Mesenchymal stem cell (in vitro differentiated cells and primary cell): ENCODE measurements around the gene OPRPN.

Experiments used
- DNase-seq: peaks from one replicate; pipeline ENCODE4 v3.0.0-alpha.2; 2013
- H2AFZ ChIP-seq: one replicate; pipeline ENCODE4 v1.6.1; 2013; ENCODE audit warnings: low read depth, mild to moderate bottlenecking, control low read depth, inconsistent platforms, low read length, moderate library complexity
- H2AK5ac ChIP-seq: 2 replicates; pipeline ENCODE4 v1.6.1; 2013; ENCODE audit warnings: low read length, moderate library complexity, mild to moderate bottlenecking, inconsistent platforms; ENCODE audit not compliant: severe bottlenecking
- H2BK120ac ChIP-seq: one replicate; pipeline ENCODE4 v1.6.1; 2013; ENCODE audit warnings: low read depth, mild to moderate bottlenecking, inconsistent platforms, low read length, moderate library complexity
- H2BK12ac ChIP-seq, 2 experiments: one replicate each; pipeline ENCODE4 v1.6.1; 2013; ENCODE audit warnings: inconsistent platforms in 2 of 2, low read length in 2 of 2, mild to moderate bottlenecking in 2 of 2, moderate library complexity in 2 of 2, control low read depth in 1 of 2
- H2BK15ac ChIP-seq: one replicate; pipeline ENCODE4 v1.6.1; 2013; ENCODE audit warnings: mild to moderate bottlenecking, low read depth, inconsistent platforms; ENCODE audit not compliant: poor library complexity, severe bottlenecking
- H2BK5ac ChIP-seq: 2 replicates; pipeline ENCODE4 v1.6.1; 2013; ENCODE audit warnings: low read depth, mild to moderate bottlenecking, low read length, control low read depth, inconsistent platforms; ENCODE audit not compliant: poor library complexity, severe bottlenecking
- H3K14ac ChIP-seq, 2 experiments: one replicate each; pipeline ENCODE4 v1.6.1; 2013; ENCODE audit warnings: inconsistent platforms in 2 of 2, low read length in 2 of 2, control low read depth in 1 of 2, mild to moderate bottlenecking in 1 of 2, moderate library complexity in 1 of 2
- H3K18ac ChIP-seq, 2 experiments: one replicate each; pipeline ENCODE4 v1.6.1; 2013; ENCODE audit warnings: inconsistent platforms in 2 of 2, low read length in 2 of 2, control low read depth in 1 of 2, low read depth in 1 of 2, mild to moderate bottlenecking in 1 of 2
- H3K23ac ChIP-seq, 2 experiments: one replicate each; pipeline ENCODE4 v1.6.1; 2013; ENCODE audit warnings: inconsistent platforms in 2 of 2, low read length in 2 of 2, mild to moderate bottlenecking in 2 of 2, moderate library complexity in 2 of 2, control low read depth in 1 of 2
- H3K27ac ChIP-seq: 2 replicates; pipeline ENCODE4 v1.5.1; 2013; ENCODE audit warnings: mild to moderate bottlenecking, moderate library complexity, low read length, control low read depth, inconsistent platforms; ENCODE audit not compliant: poor library complexity, severe bottlenecking
- H3K27me3 ChIP-seq, 2 experiments: 2 replicates each; pipeline versions ENCODE4 v1.6.1 to v1.7.0; 2013; ENCODE audit warnings: low read length in 2 of 2, mild to moderate bottlenecking in 2 of 2, moderate library complexity in 2 of 2, control low read depth in 1 of 2, inconsistent platforms in 1 of 2; ENCODE audit not compliant: control insufficient read depth in 1 of 2, insufficient read depth in 1 of 2
- H3K36me3 ChIP-seq, 2 experiments: 2 replicates each; pipeline versions ENCODE4 v1.6.1 to v1.7.0; 2013; ENCODE audit warnings: low read length in 2 of 2, control low read depth in 1 of 2, inconsistent platforms in 1 of 2, low read depth in 1 of 2, mild to moderate bottlenecking in 1 of 2; ENCODE audit not compliant: insufficient read depth in 2 of 2, control insufficient read depth in 1 of 2
- H3K4ac ChIP-seq, 2 experiments: one replicate each; pipeline ENCODE4 v1.6.1; 2013; ENCODE audit warnings: inconsistent platforms in 2 of 2, low read length in 2 of 2, mild to moderate bottlenecking in 2 of 2, moderate library complexity in 2 of 2, control low read depth in 1 of 2, low read depth in 1 of 2
- H3K4me1 ChIP-seq: 2 replicates; pipeline ENCODE4 v1.6.1; 2013; ENCODE audit warnings: low read depth, low read length, control low read depth; ENCODE audit not compliant: control insufficient read depth, insufficient read depth
- H3K4me2 ChIP-seq: 2 replicates; pipeline ENCODE4 v1.6.1; 2013; ENCODE audit warnings: low read length, mild to moderate bottlenecking, inconsistent platforms; ENCODE audit not compliant: poor library complexity, severe bottlenecking
- H3K4me3 ChIP-seq, 2 experiments: 2 replicates each; pipeline versions ENCODE4 v1.5.1 to v1.7.0; 2013; ENCODE audit warnings: low read length in 2 of 2, mild to moderate bottlenecking in 2 of 2, control low read depth in 1 of 2, low read depth in 1 of 2; ENCODE audit not compliant: insufficient read depth in 1 of 2
- H3K79me1 ChIP-seq: replicated peaks from 2 replicates; pipeline ENCODE4 v1.6.1; 2013; ENCODE audit warnings: mild to moderate bottlenecking, control low read depth, low read length, inconsistent platforms; ENCODE audit not compliant: poor library complexity, severe bottlenecking
- H3K9ac ChIP-seq: 2 replicates; pipeline ENCODE4 v1.7.0; 2013; ENCODE audit warnings: mild to moderate bottlenecking, low read length, moderate library complexity
- H3K9me3 ChIP-seq: 2 replicates; pipeline ENCODE4 v1.7.0; 2013; ENCODE audit warnings: mild to moderate bottlenecking, low read length; ENCODE audit not compliant: control insufficient read depth
- H4K8ac ChIP-seq: one replicate; pipeline ENCODE4 v1.6.1; 2013; ENCODE audit warnings: inconsistent platforms, mild to moderate bottlenecking, low read length, moderate library complexity
- H4K91ac ChIP-seq: one replicate; pipeline ENCODE4 v1.6.1; 2013; ENCODE audit warnings: mild to moderate bottlenecking, low read length, inconsistent platforms
- WGBS: methylation state at CpG from one replicate; pipeline ENCODE4 v1.1.7; 2013; ENCODE audit warnings: mixed read lengths; 5-methylcytosine and 5-hydroxymethylcytosine counted together

Gene OPRPN

DNA sequence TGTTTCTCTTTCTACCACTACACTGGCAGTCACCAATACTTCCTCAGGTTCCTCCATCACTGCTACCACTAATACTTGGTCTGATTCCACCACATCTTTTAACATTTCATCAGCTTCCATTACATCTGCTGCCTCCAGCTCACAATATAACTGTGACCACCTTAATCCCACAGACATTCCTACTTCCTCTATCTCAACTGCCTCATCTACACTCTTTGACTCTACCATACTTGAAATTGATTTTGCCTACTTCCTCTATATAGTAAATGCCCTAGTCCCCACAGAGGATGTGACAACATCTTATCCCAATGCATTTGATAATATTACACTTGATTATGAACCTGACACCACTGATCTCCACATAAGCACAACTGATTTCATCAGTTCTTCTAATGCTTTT is 29.0 kb downstream of the OPRPN start:
- Histone ChIP-seq H3K27ac (no peak overlapping the region), H3K36me3 (no peaks in the 10 kb centered on the region), H3K23ac (no peak overlapping the region), H3K4me3 (no peak overlapping the region), H2AFZ (no peak overlapping the region), H3K79me1 (no peaks in the 10 kb centered on the region), H2BK5ac (no peak overlapping the region), H3K4me1 (no peaks in the 10 kb centered on the region), H4K8ac (no peak overlapping the region), H2BK120ac (no peak overlapping the region), H3K14ac (no peak overlapping the region), H2AK5ac (no peak overlapping the region), H3K4ac (no peak overlapping the region), H2BK15ac (no peak overlapping the region), H3K4me2 (no peak overlapping the region), H2BK12ac (no peak overlapping the region), H3K27me3 (no peaks in the 10 kb centered on the region), H3K9me3 (peaks cover 9% of the 10 kb centered on the region), H4K91ac (no peak overlapping the region), H3K9ac (no peak overlapping the region), H3K18ac (no peak overlapping the region)
- DNase-seq = no peak

- Histone ChIP-seq H3K9me3 (no peaks in the 10 kb centered on the region), H3K27me3 (no peaks in the 10 kb centered on the region), H2AFZ (no peak overlapping the region), H3K23ac (no peak overlapping the region), H3K4me3 (no peak overlapping the region), H3K27ac (no peak overlapping the region), H2BK15ac (no peak overlapping the region), H3K14ac (no peak overlapping the region), H4K8ac (no peak overlapping the region), H2BK12ac (no peak overlapping the region), H2BK120ac (no peak overlapping the region), H3K4me2 (no peak overlapping the region), H3K36me3 (no peaks in the 10 kb centered on the region), H2AK5ac (no peak overlapping the region), H3K4me1 (peaks cover 2% of the 10 kb centered on the region), H4K91ac (no peak overlapping the region), H3K4ac (no peak overlapping the region), H3K9ac (no peak overlapping the region), H3K79me1 (no peaks in the 10 kb centered on the region), H3K18ac (no peak overlapping the region), H2BK5ac (no peak overlapping the region)
- WGBS = 47% methylated on average over 7 of the region's 7 CpGs
- DNase-seq = no peak
Observed at GRCh38 chr4:70437197-70437596, 39.5 kb downstream of the OPRPN start.

- no peak overlapping the region for H4K8ac ChIP-seq
Observed at GRCh38 chr4:70442474-70442873, 44.7 kb downstream of the OPRPN start.

DNA sequence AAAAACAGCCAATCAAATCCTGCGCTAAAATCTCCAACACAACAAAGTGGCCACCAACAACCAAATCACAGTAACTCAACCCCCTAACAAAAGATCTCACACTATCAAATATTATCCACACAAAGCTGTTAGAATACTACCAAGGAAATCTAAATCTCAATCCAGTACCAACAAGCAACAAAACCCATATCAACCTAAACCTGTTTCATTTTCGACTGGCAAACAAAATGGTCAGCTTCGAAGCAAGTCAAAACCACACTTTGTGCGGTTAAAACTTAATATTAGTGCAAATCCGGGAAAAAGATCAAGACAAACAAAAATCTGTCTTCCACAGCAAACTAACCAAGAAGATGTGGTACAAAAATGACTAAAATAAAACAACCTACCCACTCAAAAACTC is 45.6 kb downstream of the OPRPN start:
- no peaks in the 10 kb centered on the region for H3K79me1 ChIP-seq
- no peak overlapping the region for H3K4me2 ChIP-seq
- no peak overlapping the region for H3K4me3 ChIP-seq
- no peaks in the 10 kb centered on the region for H3K9me3 ChIP-seq
- no peak overlapping the region for H3K27ac ChIP-seq
- no peak overlapping the region for H4K91ac ChIP-seq
- no peak overlapping the region for H3K23ac ChIP-seq
- no peak overlapping the region for H2AK5ac ChIP-seq
- no peak overlapping the region for H2BK15ac ChIP-seq
- no peak overlapping the region for H3K14ac ChIP-seq
- H3K4me1 ChIP-seq = no peaks in the 10 kb centered on the region
- H3K36me3 ChIP-seq = no peaks in the 10 kb centered on the region
- H2BK120ac ChIP-seq = no peak overlapping the region
- WGBS = 76% methylated on average over 5 of the region's 5 CpGs
- H3K4ac ChIP-seq = no peak overlapping the region
- no peak for DNase-seq
- H2BK5ac ChIP-seq = no peak overlapping the region
- H3K18ac ChIP-seq = no peak overlapping the region
- H3K27me3 ChIP-seq = no peaks in the 10 kb centered on the region
- H2AFZ ChIP-seq = no peak overlapping the region
- H2BK12ac ChIP-seq = no peak overlapping the region
- H4K8ac ChIP-seq = no peak overlapping the region
- H3K9ac ChIP-seq = no peak overlapping the region

More at GRCh38 chr4:70442474-70442873, 44.7 kb downstream of the OPRPN start:
- Histone ChIP-seq H3K4me2 (no peak overlapping the region), H3K27ac (no peak overlapping the region), H3K4ac (no peak overlapping the region), H2BK120ac (no peak overlapping the region), H2AFZ (no peak overlapping the region), H3K79me1 (no peaks in the 10 kb centered on the region), H3K9me3 (no peaks in the 10 kb centered on the region), H2BK15ac (no peak overlapping the region), H3K27me3 (no peaks in the 10 kb centered on the region), H3K23ac (no peak overlapping the region), H3K36me3 (no peaks in the 10 kb centered on the region), H3K9ac (no peak overlapping the region), H2AK5ac (no peak overlapping the region), H3K4me1 (no peaks in the 10 kb centered on the region), H2BK12ac (no peak overlapping the region), H3K4me3 (no peak overlapping the region), H3K18ac (no peak overlapping the region), H3K14ac (no peak overlapping the region), H2BK5ac (no peak overlapping the region), H4K91ac (no peak overlapping the region)
- DNase-seq = no peak
